K562 (cell line): ENCODE measurements around the gene FMN2. TPM values are rescaled to one million over a fixed set of nuclear protein-coding genes. Genes with fewer than 3 reads are reported as not detected.

Experiments used
- ATAC-seq: fragments of 200-7000 bp; cut with Tn5 transposase; 3 replicates; pipeline ENCODE4 v1.9.1; 2020; ENCODE audit warnings: moderate library complexity
- BruUV-seq: library from RNA; stranded (reverse); fragments of 400-500 nt; replicated peaks from 2 replicates; lab custom pipeline; 2021; lab: Mats Ljungman, UMichigan
- CTCF ChIA-PET: fragments of 300-600 bp; formaldehyde crosslinking; extraction: SDS; loops from one replicate; lab custom pipeline; 2021; ENCODE audit warnings: low intra/inter-chr PET ratio; lab: Yijun Ruan, JAX
- POLR2A ChIA-PET: fragments of 300-600, 350-650 bp; sonication (Branson Sonifier 250); formaldehyde crosslinking; extraction: SDS; loops from one replicate; lab custom pipeline; 2021; ENCODE audit warnings: antibody characterized with exemption, inconsistent platforms; lab: Yijun Ruan, JAX
- DNase-seq, 4 experiments: peaks; one replicate each; pipeline versions ENCODE4 v3.0.0 to v3.0.0-alpha.2; 2011 to 2018; ENCODE audit warnings: low spot score in 3 of 4, mixed read lengths in 3 of 4; ENCODE audit errors: extremely low read depth in 1 of 4
- FAIRE-seq: peaks from 2 replicates; lab custom pipeline; 2011; peaks lifted over from hg19 to GRCh38; lab: Jason Lieb, UNC
- H2AFZ ChIP-seq: 2 replicates; pipeline ENCODE4 v1.6.0; 2011; ENCODE audit warnings: low read depth, low read length, control low read depth, inconsistent platforms
- H3K27ac ChIP-seq: fragments of 200-600 bp; 3 replicates; pipeline ENCODE4 v1.8.0; 2011; ENCODE audit warnings: low read depth, mild to moderate bottlenecking, control low read depth, inconsistent platforms, low read length, moderate library complexity, mixed read lengths; ENCODE audit errors: extremely low read depth
- H3K27me3 ChIP-seq, 2 experiments: fragments of 300-600 bp in 1 of 2; 2 replicates in 1 of 2; 3 replicates in 1 of 2; pipeline versions ENCODE4 v1.6.0 to v1.8.0; 2011; ENCODE audit warnings: inconsistent platforms in 2 of 2, low read length in 2 of 2, mild to moderate bottlenecking in 1 of 2, mixed read lengths in 1 of 2, moderate library complexity in 1 of 2; ENCODE audit not compliant: control insufficient read depth in 2 of 2, insufficient read depth in 2 of 2
- H3K36me3 ChIP-seq: fragments of 300-600 bp; 3 replicates; pipeline ENCODE4 v1.8.0; 2011; ENCODE audit warnings: mild to moderate bottlenecking, low read length, inconsistent platforms; ENCODE audit not compliant: control insufficient read depth, insufficient read depth
- H3K4me1 ChIP-seq, 2 experiments: fragments of 200-600 bp in 1 of 2; replicated peaks in 1 of 2; 2 replicates in 1 of 2; 3 replicates in 1 of 2; pipeline versions ENCODE4 v1.5.1 to v1.8.0; 2011; ENCODE audit warnings: inconsistent platforms in 2 of 2, low read length in 2 of 2, mild to moderate bottlenecking in 1 of 2, mixed read lengths in 1 of 2, moderate library complexity in 1 of 2; ENCODE audit not compliant: control insufficient read depth in 2 of 2, insufficient read depth in 2 of 2
- H3K4me2 ChIP-seq: 2 replicates; pipeline ENCODE4 v1.6.1; 2011; ENCODE audit warnings: low read length, control low read depth, inconsistent platforms, mixed read lengths; ENCODE audit not compliant: insufficient read depth
- H3K4me3 ChIP-seq: fragments of 200-600 bp; sonication (generic), shearing (Covaris generic); 2 replicates; pipeline ENCODE4 v1.5.1; 2016; ENCODE audit warnings: control low read depth, inconsistent platforms
- H3K79me2 ChIP-seq: fragments of 200-600 bp; 3 replicates; pipeline ENCODE4 v1.8.0; 2011; ENCODE audit warnings: low read length, inconsistent platforms; ENCODE audit not compliant: control insufficient read depth, insufficient read depth
- H3K9ac ChIP-seq, 2 experiments: 2 replicates each; pipeline versions ENCODE4 v1.6.0 to v1.6.1; 2011; ENCODE audit warnings: low read depth in 2 of 2, low read length in 2 of 2, control low read depth in 1 of 2, inconsistent platforms in 1 of 2, mild to moderate bottlenecking in 1 of 2, mixed read lengths in 1 of 2; ENCODE audit not compliant: insufficient read depth in 1 of 2
- H3K9me1 ChIP-seq: one replicate; pipeline ENCODE4 v1.6.0; 2011; ENCODE audit warnings: inconsistent platforms, mild to moderate bottlenecking, low read length, moderate library complexity; ENCODE audit not compliant: control insufficient read depth, insufficient read depth
- H3K9me3 ChIP-seq: replicated peaks from 2 replicates; pipeline ENCODE4 v1.5.1; 2011; ENCODE audit warnings: low read depth, low read length, inconsistent platforms; ENCODE audit not compliant: control insufficient read depth, insufficient read depth
- H4K20me1 ChIP-seq: replicated peaks from 2 replicates; pipeline ENCODE4 v1.6.1; 2011; ENCODE audit warnings: low read length, inconsistent platforms, mixed read lengths; ENCODE audit not compliant: control insufficient read depth, insufficient read depth
- BHLHE40 ChIP-seq: IDR thresholded peaks from 2 replicates; pipeline ENCODE4 v1.6.1; 2011; ENCODE audit warnings: low read length, improper control_type of control experiment
- CCNT2 ChIP-seq: IDR thresholded peaks from 2 replicates; pipeline ENCODE4 v1.6.1; 2011; ENCODE audit warnings: borderline replicate concordance, low read depth, mild to moderate bottlenecking, moderate library complexity, mixed read lengths, low read length; ENCODE audit not compliant: insufficient read length; ENCODE audit errors: extremely low read depth
- CLOCK ChIP-seq: fragments of 250-450 bp; sonication (Bioruptor Pico); IDR thresholded peaks from 2 replicates; pipeline ENCODE4 v1.4.0; 2020; ENCODE audit warnings: mild to moderate bottlenecking, moderate library complexity, borderline replicate concordance
- MECOM ChIP-seq: fragments of 250-450 bp; sonication (Bioruptor Pico); IDR thresholded peaks from 2 replicates; pipeline ENCODE4 v1.8.0; 2022; ENCODE audit warnings: inconsistent platforms
- NFE2 ChIP-seq: IDR thresholded peaks from 2 replicates; pipeline ENCODE4 v1.6.1; 2014; ENCODE audit warnings: antibody characterized with exemption, low read depth
- U2AF2 ChIP-seq: fragments of 200-400 bp; formaldehyde crosslinking; optimal IDR thresholded peaks from 2 replicates; pipeline ENCODE3; 2017; ENCODE audit warnings: low read depth, mild to moderate bottlenecking, low read length
- WHSC1 ChIP-seq: IDR thresholded peaks from one replicate; pipeline ENCODE4 v1.6.1; 2012; ENCODE audit warnings: low read length, control low read depth, inconsistent platforms
- ZNF780A ChIP-seq: fragments of 250-450 bp; sonication (Bioruptor Pico); IDR thresholded peaks from 2 replicates; pipeline ENCODE4 v1.5.0; 2021; ENCODE audit warnings: mild to moderate bottlenecking
- WGBS: fragments of 100-300 bp; shearing (Covaris generic); methylation state at CpG from one replicate; pipeline ENCODE4 v1.1.6; 2016; ENCODE audit warnings: low coverage, mixed read lengths; ENCODE audit not compliant: insufficient coverage; ENCODE audit errors: missing lambda C conversion rate; 5-methylcytosine and 5-hydroxymethylcytosine counted together
- in situ Hi-C: fragments of 300-500 bp; cut with MboI; formaldehyde crosslinking; loops from 4 replicates; pipeline ENCODE4 v1.15.0; 2018; ENCODE audit warnings: inconsistent platforms, mixed read lengths
- intact Hi-C: fragments of 100-400 bp; cut with micrococcal nuclease; formaldehyde crosslinking; loops from 2 replicates; pipeline ENCODE4 v1.14.2; 2022
- polyA plus RNA-seq, 8 experiments: library from polyadenylated mRNA; depleted of rRNA in 4 of 8; stranded (reverse) in 5 of 8; unstranded in 3 of 8; fragments of >200 nt; fragmentation: Nextera tagmentation in 2 of 8; fragmentation: Illumina TruSeq in 1 of 8; extraction: Ambion mirVana in 2 of 8; extraction: Trizol in 1 of 8; gene quantifications; 2 replicates each; pipeline versions ENCODE4 v1.2.1 to v1.2.3, GENCODE V29; 2011 to 2014; ENCODE audit warnings: inconsistent platforms in 1 of 8, missing spikeins in 1 of 8
- total RNA-seq, 7 experiments: library from RNA; depleted of rRNA in 6 of 7; stranded (reverse); fragments of >200 nt in 6 of 7; fragmentation: Illumina TruSeq in 2 of 7; extraction: Trizol in 2 of 7; gene quantifications; 2 replicates each; pipeline versions ENCODE4 v1.2.1 to v1.2.3, GENCODE V29; 2011 to 2021; ENCODE audit warnings: low replicate concordance in 1 of 7
- TF ChIP-seq, protein P1 (sequence below): fragments of 450-650 bp; formaldehyde crosslinking; IDR thresholded peaks from 2 replicates; pipeline ENCODE4 v1.4.0; 2020; ENCODE audit warnings: mild to moderate bottlenecking, moderate library complexity
- TF ChIP-seq, protein P2 (sequence below): sonication (generic); formaldehyde crosslinking; IDR thresholded peaks from 2 replicates; pipeline ENCODE4 v1.8.1; 2023; ENCODE audit warnings: mild to moderate bottlenecking, missing genetic modification reagents
- TF ChIP-seq, protein P3 (sequence below): sonication (generic); formaldehyde crosslinking; IDR thresholded peaks from 2 replicates; pipeline ENCODE4 v1.8.0; 2023; ENCODE audit warnings: missing genetic modification reagents, mild to moderate bottlenecking, borderline replicate concordance

Gene FMN2
- total and polyA plus RNA-seq, 9 of the 15 experiments (the other 6 are each of a cell fraction or from before 2014, with no cell fraction given): 0.15 to 0.45 (median 0.16) TPM; not detected in 3

DNA sequence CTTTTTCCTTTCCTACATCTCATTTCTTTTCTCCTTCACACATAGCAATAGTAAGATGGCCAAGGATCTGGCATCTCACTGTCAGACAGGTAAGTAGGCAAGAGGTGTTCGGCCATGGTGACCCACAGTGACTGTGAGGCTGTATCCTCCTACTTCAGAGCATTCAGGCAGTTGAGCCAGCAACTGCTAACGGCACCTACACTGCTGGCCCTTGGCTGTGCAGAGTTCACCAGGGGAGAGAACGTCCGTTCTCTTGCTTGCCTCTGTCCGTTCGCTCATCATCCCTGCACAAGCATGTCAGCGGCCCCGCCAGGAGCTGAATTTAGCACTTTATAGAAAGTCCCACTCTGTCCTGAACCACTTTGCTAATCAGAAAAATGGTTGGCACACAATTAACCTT lies 406.7 kb downstream of the FMN2 start:
- no peaks in the 10 kb centered on the region for H3K36me3 ChIP-seq
- H3K9me3 ChIP-seq: no peaks in the 10 kb centered on the region; the same call in 1 of the 2 replicates
- H3K4me1 ChIP-seq: no peaks in the 10 kb centered on the region
- H4K20me1 ChIP-seq: no peaks in the 10 kb centered on the region
- H3K4me2 ChIP-seq: no peak overlapping the region
- FAIRE-seq: no peak
- 24% methylated on average over 8 of the region's 8 CpGs for WGBS
- intact Hi-C loops (no loop called here), in situ Hi-C loops (no loop called here)
- H2AFZ ChIP-seq: no peak overlapping the region
- CTCF ChIA-PET: no interaction called here
- no peaks in the 10 kb centered on the region for H3K27me3 ChIP-seq
- no TSS peak for BruUV-seq
- peak overlapping the region; percentile 30; the same call in 1 of the 3 replicates for H3K27ac ChIP-seq
- DNase-seq: no peak
- ATAC-seq: no peak
- no peak overlapping the region for H3K4me3 ChIP-seq
- no peak for TF ChIP-seq CCNT2
- no peak for TF ChIP-seq WHSC1
- TF ChIP-seq, protein P1, sequence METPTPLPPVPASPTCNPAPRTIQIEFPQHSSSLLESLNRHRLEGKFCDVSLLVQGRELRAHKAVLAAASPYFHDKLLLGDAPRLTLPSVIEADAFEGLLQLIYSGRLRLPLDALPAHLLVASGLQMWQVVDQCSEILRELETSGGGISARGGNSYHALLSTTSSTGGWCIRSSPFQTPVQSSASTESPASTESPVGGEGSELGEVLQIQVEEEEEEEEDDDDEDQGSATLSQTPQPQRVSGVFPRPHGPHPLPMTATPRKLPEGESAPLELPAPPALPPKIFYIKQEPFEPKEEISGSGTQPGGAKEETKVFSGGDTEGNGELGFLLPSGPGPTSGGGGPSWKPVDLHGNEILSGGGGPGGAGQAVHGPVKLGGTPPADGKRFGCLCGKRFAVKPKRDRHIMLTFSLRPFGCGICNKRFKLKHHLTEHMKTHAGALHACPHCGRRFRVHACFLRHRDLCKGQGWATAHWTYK (CRISPR knock-in tag): no peak
- TF ChIP-seq CLOCK (CRISPR knock-in tag): no peak
- TF ChIP-seq NFE2: no peak
- TF ChIP-seq, protein P2, sequence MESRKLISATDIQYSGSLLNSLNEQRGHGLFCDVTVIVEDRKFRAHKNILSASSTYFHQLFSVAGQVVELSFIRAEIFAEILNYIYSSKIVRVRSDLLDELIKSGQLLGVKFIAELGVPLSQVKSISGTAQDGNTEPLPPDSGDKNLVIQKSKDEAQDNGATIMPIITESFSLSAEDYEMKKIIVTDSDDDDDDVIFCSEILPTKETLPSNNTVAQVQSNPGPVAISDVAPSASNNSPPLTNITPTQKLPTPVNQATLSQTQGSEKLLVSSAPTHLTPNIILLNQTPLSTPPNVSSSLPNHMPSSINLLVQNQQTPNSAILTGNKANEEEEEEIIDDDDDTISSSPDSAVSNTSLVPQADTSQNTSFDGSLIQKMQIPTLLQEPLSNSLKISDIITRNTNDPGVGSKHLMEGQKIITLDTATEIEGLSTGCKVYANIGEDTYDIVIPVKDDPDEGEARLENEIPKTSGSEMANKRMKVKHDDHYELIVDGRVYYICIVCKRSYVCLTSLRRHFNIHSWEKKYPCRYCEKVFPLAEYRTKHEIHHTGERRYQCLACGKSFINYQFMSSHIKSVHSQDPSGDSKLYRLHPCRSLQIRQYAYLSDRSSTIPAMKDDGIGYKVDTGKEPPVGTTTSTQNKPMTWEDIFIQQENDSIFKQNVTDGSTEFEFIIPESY (CRISPR knock-in tag): no peak
- TF ChIP-seq ZNF780A (CRISPR knock-in tag): no peak
- TF ChIP-seq MECOM (CRISPR knock-in tag): no peak
- TF ChIP-seq U2AF2: no peak
- TF ChIP-seq BHLHE40: no peak
- TF ChIP-seq, protein P3, sequence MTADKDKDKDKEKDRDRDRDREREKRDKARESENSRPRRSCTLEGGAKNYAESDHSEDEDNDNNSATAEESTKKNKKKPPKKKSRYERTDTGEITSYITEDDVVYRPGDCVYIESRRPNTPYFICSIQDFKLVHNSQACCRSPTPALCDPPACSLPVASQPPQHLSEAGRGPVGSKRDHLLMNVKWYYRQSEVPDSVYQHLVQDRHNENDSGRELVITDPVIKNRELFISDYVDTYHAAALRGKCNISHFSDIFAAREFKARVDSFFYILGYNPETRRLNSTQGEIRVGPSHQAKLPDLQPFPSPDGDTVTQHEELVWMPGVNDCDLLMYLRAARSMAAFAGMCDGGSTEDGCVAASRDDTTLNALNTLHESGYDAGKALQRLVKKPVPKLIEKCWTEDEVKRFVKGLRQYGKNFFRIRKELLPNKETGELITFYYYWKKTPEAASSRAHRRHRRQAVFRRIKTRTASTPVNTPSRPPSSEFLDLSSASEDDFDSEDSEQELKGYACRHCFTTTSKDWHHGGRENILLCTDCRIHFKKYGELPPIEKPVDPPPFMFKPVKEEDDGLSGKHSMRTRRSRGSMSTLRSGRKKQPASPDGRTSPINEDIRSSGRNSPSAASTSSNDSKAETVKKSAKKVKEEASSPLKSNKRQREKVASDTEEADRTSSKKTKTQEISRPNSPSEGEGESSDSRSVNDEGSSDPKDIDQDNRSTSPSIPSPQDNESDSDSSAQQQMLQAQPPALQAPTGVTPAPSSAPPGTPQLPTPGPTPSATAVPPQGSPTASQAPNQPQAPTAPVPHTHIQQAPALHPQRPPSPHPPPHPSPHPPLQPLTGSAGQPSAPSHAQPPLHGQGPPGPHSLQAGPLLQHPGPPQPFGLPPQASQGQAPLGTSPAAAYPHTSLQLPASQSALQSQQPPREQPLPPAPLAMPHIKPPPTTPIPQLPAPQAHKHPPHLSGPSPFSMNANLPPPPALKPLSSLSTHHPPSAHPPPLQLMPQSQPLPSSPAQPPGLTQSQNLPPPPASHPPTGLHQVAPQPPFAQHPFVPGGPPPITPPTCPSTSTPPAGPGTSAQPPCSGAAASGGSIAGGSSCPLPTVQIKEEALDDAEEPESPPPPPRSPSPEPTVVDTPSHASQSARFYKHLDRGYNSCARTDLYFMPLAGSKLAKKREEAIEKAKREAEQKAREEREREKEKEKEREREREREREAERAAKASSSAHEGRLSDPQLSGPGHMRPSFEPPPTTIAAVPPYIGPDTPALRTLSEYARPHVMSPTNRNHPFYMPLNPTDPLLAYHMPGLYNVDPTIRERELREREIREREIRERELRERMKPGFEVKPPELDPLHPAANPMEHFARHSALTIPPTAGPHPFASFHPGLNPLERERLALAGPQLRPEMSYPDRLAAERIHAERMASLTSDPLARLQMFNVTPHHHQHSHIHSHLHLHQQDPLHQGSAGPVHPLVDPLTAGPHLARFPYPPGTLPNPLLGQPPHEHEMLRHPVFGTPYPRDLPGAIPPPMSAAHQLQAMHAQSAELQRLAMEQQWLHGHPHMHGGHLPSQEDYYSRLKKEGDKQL (CRISPR knock-in tag): no peak
- H3K9me1 ChIP-seq: no peaks in the 10 kb centered on the region
- no peaks in the 10 kb centered on the region for H3K79me2 ChIP-seq
- POLR2A ChIA-PET: no interaction called here
- H3K9ac ChIP-seq: no peak overlapping the region
